Germinal center (tissue), 1 donor: ENCODE results near the gene ZBTB32.
A peak's percentile ranks its signal among the peaks of the same experiment; 100 is the strongest.

Experiments used
- DNase-seq: peaks from one replicate; pipeline ENCODE4 v3.0.0; 2012; ENCODE audit warnings: mixed read lengths, low spot score

Gene ZBTB32

GRCh38 chr19:35736913-35737886 is 32.8 kb downstream of the ZBTB32 start:
- DNase-seq: peak; percentile 47

GRCh38 chr19:35738021-35738886 is 33.9 kb downstream of the ZBTB32 start:
- no peak for DNase-seq

- no peak for DNase-seq
Measured at GRCh38 chr19:35738887-35739229, 34.5 kb downstream of the ZBTB32 start.

GRCh38 chr19:35739275-35740107 is 35.1 kb downstream of the ZBTB32 start:
- DNase-seq: no peak

- DNase-seq: no peak
Measured at GRCh38 chr19:35740108-35740422, 35.7 kb downstream of the ZBTB32 start.

GRCh38 chr19:35740423-35741202 is 36.3 kb downstream of the ZBTB32 start:
- DNase-seq: peak; percentile 98

- no peak for DNase-seq
Measured at GRCh38 chr19:35741203-35741515, 36.8 kb downstream of the ZBTB32 start.

GRCh38 chr19:35742121-35742724 is 37.9 kb downstream of the ZBTB32 start, which contains the start of gene IGFLR1:
Gene IGFLR1 (minus strand): TSS chr19:35742452. CDS start chr19:35741180, 1,272 bp downstream.
- peak; percentile 58 for DNase-seq

GRCh38 chr19:35743640-35744429 is 39.5 kb downstream of the ZBTB32 start:
- DNase-seq: no peak

- peak; percentile 86 for DNase-seq
Measured at GRCh38 chr19:35744430-35745327, 40.3 kb downstream of the ZBTB32 start.

GRCh38 chr19:35745328-35746086 is 41.1 kb downstream of the ZBTB32 start, which contains the start of the genes PSENEN and U2AF1L4:
Gene PSENEN (plus strand): TSS chr19:35745651. CDS start chr19:35745931, 280 bp downstream.
Gene U2AF1L4 (minus strand): TSS chr19:35745418. CDS start chr19:35745391, 27 bp downstream.
- peak; percentile 92 for DNase-seq

- DNase-seq: no peak
Measured at GRCh38 chr19:35746087-35746462, 41.7 kb downstream of the ZBTB32 start.

- no peak for DNase-seq
Measured at GRCh38 chr19:35746531-35746930, 42.2 kb downstream of the ZBTB32 start.

GRCh38 chr19:35748106-35749020 is 44.0 kb downstream of the ZBTB32 start, which contains the start of gene LIN37:
Gene LIN37 (plus strand): TSS chr19:35748576. CDS start chr19:35748725, 149 bp downstream.
- peak; percentile 93 for DNase-seq

- no peak for DNase-seq
Measured at GRCh38 chr19:35750167-35750566, 45.8 kb downstream of the ZBTB32 start.

- DNase-seq: no peak
Measured at GRCh38 chr19:35751839-35752745, 47.7 kb downstream of the ZBTB32 start.
